A673 (cell line): ENCODE measurements around the gene CFP. TPM values are rescaled to one million over a fixed set of nuclear protein-coding genes. Genes with fewer than 3 reads are reported as not detected.

Experiments used
- BruUV-seq: library from RNA; stranded (reverse); fragments of 400-500 nt; replicated peaks from 2 replicates; lab custom pipeline; 2021; lab: Mats Ljungman, UMichigan
- CTCF ChIA-PET: fragments of 300-600 bp; sonication (Branson Sonifier 250); formaldehyde crosslinking; loops from one replicate; lab custom pipeline; 2022; ENCODE audit warnings: antibody characterized with exemption; lab: Charles Lee
- POLR2A ChIA-PET: fragments of 300-600 bp; sonication (Branson Sonifier 250); formaldehyde crosslinking; loops from one replicate; lab custom pipeline; 2022; ENCODE audit warnings: antibody characterized with exemption; ENCODE audit not compliant: low non-redundant PET; lab: Charles Lee
- DNase-seq: peaks from one replicate; pipeline ENCODE4 v3.0.0-alpha.2; 2015; ENCODE audit warnings: low spot score
- H3K27ac ChIP-seq: fragments of 200-600 bp; sonication (generic); 2 replicates; pipeline ENCODE4 v1.5.1; 2016; ENCODE audit warnings: mixed run types, low read depth, mild to moderate bottlenecking, mixed read lengths, antibody characterized with exemption, low read length; ENCODE audit not compliant: poor library complexity, severe bottlenecking
- H3K27me3 ChIP-seq: fragments of 200-600 bp; sonication (generic); replicated peaks from 2 replicates; pipeline ENCODE4 v1.6.1; 2017; ENCODE audit warnings: mixed run types, low read depth, mild to moderate bottlenecking, mixed read lengths, antibody characterized with exemption, low read length; ENCODE audit not compliant: insufficient read depth, poor library complexity
- H3K36me3 ChIP-seq: fragments of 200-600 bp; sonication (generic); 2 replicates; pipeline ENCODE4 v1.6.1; 2016; ENCODE audit warnings: mixed run types, mild to moderate bottlenecking, mixed read lengths, antibody characterized with exemption, low read length; ENCODE audit not compliant: insufficient read depth, poor library complexity, severe bottlenecking
- H3K4me1 ChIP-seq: fragments of 200-600 bp; sonication (generic); 2 replicates; pipeline ENCODE4 v1.6.1; 2017; ENCODE audit warnings: mixed run types, mild to moderate bottlenecking, mixed read lengths, antibody characterized with exemption, low read length; ENCODE audit not compliant: insufficient read depth, poor library complexity, severe bottlenecking
- H3K4me3 ChIP-seq: fragments of 200-600 bp; sonication (generic); 2 replicates; pipeline ENCODE4 v1.5.1; 2016; ENCODE audit warnings: low read depth, mixed run types, mild to moderate bottlenecking, mixed read lengths, low read length; ENCODE audit not compliant: poor library complexity, severe bottlenecking
- H3K9me3 ChIP-seq: fragments of 200-600 bp; sonication (generic); 2 replicates; pipeline ENCODE4 v1.6.1; 2016; ENCODE audit warnings: mixed run types, low read depth, mild to moderate bottlenecking, mixed read lengths, antibody characterized with exemption, low read length; ENCODE audit not compliant: poor library complexity, severe bottlenecking
- CTCF ChIP-seq: fragments of 300-800, 200-600 bp; sonication (generic); conservative IDR thresholded peaks from 2 replicates; pipeline ENCODE4 v1.5.1; 2017; ENCODE audit warnings: low read depth, mild to moderate bottlenecking, antibody characterized with exemption, low read length, moderate library complexity, mixed read lengths
- EZH2 ChIP-seq: fragments of 200-600 bp; sonication (generic); IDR thresholded peaks from 2 replicates; pipeline ENCODE4 v1.6.1; 2017; ENCODE audit warnings: borderline replicate concordance, low read depth, mild to moderate bottlenecking, mixed read lengths, antibody characterized with exemption, low read length; ENCODE audit not compliant: poor library complexity, severe bottlenecking
- intact Hi-C: fragments of 100-400 bp; cut with micrococcal nuclease; formaldehyde crosslinking; loops from one replicate; pipeline ENCODE4 v1.10.0; 2022; ENCODE audit not compliant: unreplicated experiment
- total RNA-seq: library from RNA; stranded (reverse); gene quantifications from 2 replicates; pipeline ENCODE4 v1.2.3, GENCODE V29; 2021

CFP gene
- total RNA-seq, 1 experiment from 2014 or later: 2.3 TPM

- no peak for DNase-seq
- no peak overlapping the region for H3K4me3 ChIP-seq
- no peaks in the 10 kb centered on the region for H3K9me3 ChIP-seq
- no TSS peak for BruUV-seq
- POLR2A ChIA-PET: no interaction called here
- no peak overlapping the region for H3K27ac ChIP-seq
- no peaks in the 10 kb centered on the region for H3K36me3 ChIP-seq
- CTCF ChIA-PET: no interaction called here
- TF ChIP-seq EZH2 (no peak), CTCF (no peak)
- intact Hi-C loops: no loop called here
- no peaks in the 10 kb centered on the region for H3K4me1 ChIP-seq
- H3K27me3 ChIP-seq: no peaks in the 10 kb centered on the region
Measured at GRCh38 chrX:47577901-47578300, 51.8 kb downstream of the CFP start.

GRCh38 chrX:47577424-47577823 is 52.3 kb downstream of the CFP start:
- Histone ChIP-seq H3K4me3 (no peak overlapping the region), H3K27me3 (no peaks in the 10 kb centered on the region), H3K27ac (no peak overlapping the region), H3K9me3 (no peaks in the 10 kb centered on the region), H3K4me1 (no peaks in the 10 kb centered on the region), H3K36me3 (no peaks in the 10 kb centered on the region)
- no peak for DNase-seq
- no TSS peak for BruUV-seq
- CTCF ChIA-PET: no interaction called here
- TF ChIP-seq CTCF (no peak), EZH2 (no peak)
- POLR2A ChIA-PET: no interaction called here
- intact Hi-C loops: no loop called here

GRCh38 chrX:47576021-47576898 is 53.5 kb downstream of the CFP start:
- no peak for DNase-seq
- H3K4me1 ChIP-seq: no peaks in the 10 kb centered on the region
- no peaks in the 10 kb centered on the region for H3K27me3 ChIP-seq
- no TSS peak for BruUV-seq
- POLR2A ChIA-PET: no interaction called here
- no peak for TF ChIP-seq CTCF
- TF ChIP-seq EZH2: no peak
- peaks cover 4% of the 10 kb centered on the region for H3K36me3 ChIP-seq
- H3K4me3 ChIP-seq: no peak overlapping the region
- no peaks in the 10 kb centered on the region for H3K9me3 ChIP-seq
- intact Hi-C loops: no loop called here
- H3K27ac ChIP-seq: no peak overlapping the region
- CTCF ChIA-PET: no interaction called here
